ENCODE measurements around the gene APLP2.
"Not testable (repeated sequence)": the region's sequence is repeated elsewhere in the genome, so short reads cannot be mapped to it uniquely, and the experiment has no call there.

Gene APLP2

DNA sequence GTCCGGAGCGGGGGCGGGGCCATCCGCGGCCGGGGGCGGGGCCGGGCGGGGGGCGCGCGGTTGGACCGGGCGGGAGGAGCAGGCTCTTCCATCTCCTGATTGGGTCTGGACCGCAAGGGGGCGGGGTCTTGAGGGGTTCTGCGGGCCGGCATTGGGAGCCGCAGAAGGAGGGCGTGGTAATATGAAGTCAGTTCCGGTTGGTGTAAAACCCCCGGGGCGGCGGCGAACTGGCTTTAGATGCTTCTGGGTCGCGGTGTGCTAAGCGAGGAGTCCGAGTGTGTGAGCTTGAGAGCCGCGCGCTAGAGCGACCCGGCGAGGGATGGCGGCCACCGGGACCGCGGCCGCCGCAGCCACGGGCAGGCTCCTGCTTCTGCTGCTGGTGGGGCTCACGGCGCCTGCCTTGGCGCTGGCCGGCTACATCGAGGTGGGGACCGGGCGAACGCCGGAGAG is at the start of gene APLP2:
TSS of gene APLP2 (plus strand) at position 236 of the 450 bp plus-strand sequence. CDS start at position 320, 84 bp downstream.
- peak; percentile 98 for DNase-seq

DNA sequence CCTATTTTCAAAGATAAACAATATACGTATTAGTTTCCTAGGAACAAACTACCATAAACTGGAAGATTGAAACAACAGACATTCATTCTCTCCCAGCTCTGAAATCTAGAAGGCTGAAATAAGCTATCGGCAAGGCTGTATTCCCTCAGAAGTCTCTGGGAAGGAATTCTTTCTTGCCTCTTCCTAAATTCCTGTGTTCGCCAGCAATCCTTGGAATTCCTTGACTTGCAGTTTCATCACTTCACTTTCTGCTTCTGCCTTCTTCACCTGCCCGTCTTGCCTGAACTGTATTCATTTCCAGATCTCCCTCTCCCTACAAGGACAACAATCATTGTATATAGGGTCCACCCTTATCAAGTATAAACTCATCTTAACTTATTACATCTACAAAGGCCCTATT is 49.4 kb upstream of the APLP2 start:
- DNase-seq = no peak

GRCh38 chr11:130021606-130022005 is 48.1 kb upstream of the APLP2 start:
- not testable (repeated sequence) for DNase-seq

DNA sequence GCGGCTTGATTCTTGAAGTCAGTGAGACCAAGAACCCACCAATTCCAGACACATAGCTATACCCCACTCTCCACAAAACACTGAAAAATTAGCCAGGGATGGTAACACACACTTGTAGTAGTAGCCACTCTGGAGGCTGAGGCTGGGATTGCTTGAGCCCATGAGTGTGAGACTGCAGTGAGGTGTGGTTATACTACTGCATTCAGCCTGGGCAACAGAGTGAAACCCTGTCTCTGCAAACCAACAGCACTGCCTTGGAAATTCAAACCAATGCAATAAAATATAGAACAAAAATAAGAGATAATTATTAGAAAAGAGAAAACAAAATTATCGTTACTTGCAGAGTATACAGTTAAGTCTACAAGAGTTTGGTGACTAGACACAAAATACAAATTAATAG is 46.9 kb upstream of the APLP2 start:
- DNase-seq = no peak

GRCh38 chr11:130023204-130023603 is 46.5 kb upstream of the APLP2 start:
- no peak for DNase-seq

DNA sequence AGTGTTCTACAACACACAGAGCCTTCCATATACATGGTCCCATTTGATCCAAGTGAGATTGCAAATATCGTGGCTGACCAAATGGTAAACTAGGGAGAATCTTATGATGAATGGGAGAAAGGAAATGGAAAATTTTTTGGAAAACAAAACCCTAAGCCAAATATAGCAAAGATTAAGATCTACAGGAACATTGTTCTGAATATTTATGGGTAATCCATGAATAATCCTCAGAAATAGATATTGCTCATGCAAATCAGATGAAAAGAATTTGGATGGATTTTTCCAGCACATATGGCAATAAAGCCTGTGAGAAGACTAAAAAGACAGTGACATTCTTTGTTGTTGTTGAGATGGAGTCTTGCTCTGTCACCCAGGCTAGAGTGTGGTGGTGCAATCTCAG is 45.3 kb upstream of the APLP2 start:
- no peak for DNase-seq

GRCh38 chr11:130025371-130025770 is 44.3 kb upstream of the APLP2 start:
- DNase-seq = no peak

DNA sequence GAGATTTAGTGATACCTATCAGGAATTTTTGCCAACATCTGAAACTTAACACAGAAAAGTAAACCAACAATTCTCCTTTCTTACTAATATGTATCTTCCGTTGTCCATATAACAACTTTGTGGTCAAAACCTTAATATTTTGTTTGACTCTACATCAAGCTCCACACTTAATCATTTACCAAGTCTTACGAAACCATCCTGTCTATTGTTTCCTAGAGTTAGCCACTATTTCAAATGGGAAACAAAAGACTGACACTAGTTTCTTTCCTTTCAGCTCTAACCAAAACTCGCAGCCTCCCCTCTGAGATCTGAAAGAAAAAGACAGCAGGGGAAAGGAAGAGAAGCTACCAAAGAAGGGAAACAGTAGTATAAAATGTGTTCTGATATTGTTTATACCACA is 40.6 kb upstream of the APLP2 start:
- DNase-seq = no peak

GRCh38 chr11:130031056-130031455 is 38.6 kb upstream of the APLP2 start:
- no peak for DNase-seq

- DNase-seq = no peak
Observed at GRCh38 chr11:130031945-130032344, 37.7 kb upstream of the APLP2 start.

- DNase-seq = no peak
Observed at GRCh38 chr11:130032931-130033330, 36.8 kb upstream of the APLP2 start.

DNA sequence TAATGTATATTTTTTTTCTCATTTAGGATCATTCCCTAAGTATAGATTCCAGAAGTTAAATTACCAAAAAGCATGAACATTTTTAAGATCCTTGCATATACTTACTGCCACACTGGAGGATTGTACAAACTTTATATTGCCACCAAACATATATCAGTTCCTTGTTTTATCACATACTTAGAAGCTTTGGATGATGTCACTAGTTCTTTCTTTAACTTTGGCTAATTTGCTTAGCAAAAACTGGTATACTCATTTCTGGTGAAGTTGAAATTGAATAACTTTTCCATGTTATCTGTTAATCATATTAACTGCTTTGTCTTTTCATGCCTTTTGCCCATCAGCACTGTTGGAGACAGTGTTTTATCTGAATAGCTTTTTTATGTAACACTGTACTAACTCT is 35.5 kb upstream of the APLP2 start:
- no peak for DNase-seq

- no peak for DNase-seq
Observed at GRCh38 chr11:130037058-130037457, 32.6 kb upstream of the APLP2 start.

- DNase-seq = no peak
Observed at GRCh38 chr11:130037881-130038585, 31.7 kb upstream of the APLP2 start.

DNA sequence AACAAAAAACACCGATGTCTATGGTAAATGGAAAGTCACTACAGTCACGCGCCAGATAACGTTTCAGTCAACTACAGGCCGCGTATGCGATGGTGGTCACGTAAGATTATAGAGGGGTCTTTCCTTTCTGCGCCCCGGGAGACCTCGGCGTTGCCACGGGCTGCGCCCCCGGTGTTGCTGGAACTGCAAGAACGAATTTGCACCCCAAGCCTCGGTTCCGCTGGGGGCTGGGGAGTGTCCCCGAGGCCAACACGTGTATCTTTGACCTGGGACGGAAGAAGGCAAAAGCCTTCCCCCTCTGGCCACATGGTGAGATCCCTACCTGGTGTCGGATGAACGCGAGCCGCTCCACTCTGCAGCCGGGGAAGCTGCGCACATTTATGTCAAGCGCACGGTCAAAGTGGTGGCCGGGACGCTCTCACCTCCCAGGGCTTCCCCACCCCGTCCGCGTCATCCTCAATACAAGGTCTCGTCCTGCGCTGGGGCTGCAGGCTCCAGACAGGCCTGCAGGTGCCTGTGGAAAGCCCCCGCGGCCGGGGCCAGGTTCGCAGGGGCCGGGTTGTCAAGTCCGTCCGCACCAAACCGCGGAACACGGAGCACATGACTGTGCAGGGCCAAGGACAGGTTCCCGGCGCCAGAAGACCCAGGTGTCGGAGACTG is 29.3 kb upstream of the APLP2 start:
- DNase-seq = no peak

DNA sequence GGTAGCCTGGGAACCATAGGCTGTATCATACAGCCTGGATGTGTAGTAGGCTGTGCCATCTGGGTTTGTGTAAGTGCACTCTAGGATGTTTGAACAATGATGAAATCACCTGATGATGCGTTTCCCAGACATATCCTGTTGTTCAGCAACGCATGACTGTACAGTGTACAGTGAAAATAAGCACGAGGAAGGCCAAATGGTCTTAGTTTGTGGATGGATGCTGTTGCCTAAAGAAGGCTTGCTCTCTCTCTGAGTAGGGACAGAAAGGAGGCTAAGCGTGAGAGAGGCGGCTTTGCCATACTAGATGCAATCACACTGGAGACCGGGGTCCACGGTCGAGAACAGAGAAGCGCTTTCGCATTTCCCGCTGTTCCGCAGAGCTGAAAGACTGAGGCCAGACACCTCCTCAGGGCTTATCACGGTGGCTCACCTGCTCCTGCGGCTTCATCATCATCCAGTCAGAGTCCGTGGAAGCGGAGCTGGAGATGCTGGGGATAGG is 27.6 kb upstream of the APLP2 start:
- DNase-seq = no peak

GRCh38 chr11:130043575-130043974 is 26.1 kb upstream of the APLP2 start:
- no peak for DNase-seq

- DNase-seq = no peak
Observed at GRCh38 chr11:130047141-130047540, 22.6 kb upstream of the APLP2 start.

- DNase-seq = no peak
Observed at GRCh38 chr11:130049328-130049771, 20.3 kb upstream of the APLP2 start.

DNA sequence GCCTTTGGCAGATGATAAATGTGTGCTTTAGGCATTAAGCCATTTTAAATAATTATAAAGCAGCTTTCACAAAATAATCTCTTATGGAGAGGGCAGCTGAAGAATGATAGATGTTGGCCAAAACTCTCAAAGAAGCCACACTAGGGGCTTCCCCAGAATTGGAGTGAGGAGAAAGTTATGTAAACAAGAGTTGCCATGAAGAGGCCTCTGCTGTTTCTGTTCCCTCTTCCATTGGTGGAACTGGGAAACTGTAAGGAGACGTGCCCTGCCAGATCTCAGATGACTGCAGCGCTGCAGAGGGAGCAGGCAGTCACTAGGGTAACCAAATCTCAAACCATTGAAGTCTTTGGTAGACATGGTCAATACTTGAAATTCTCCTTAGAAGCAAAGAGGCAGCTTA is 19.4 kb upstream of the APLP2 start:
- no peak for DNase-seq

- DNase-seq = no peak
Observed at GRCh38 chr11:130051082-130051481, 18.6 kb upstream of the APLP2 start.

- DNase-seq = no peak
Observed at GRCh38 chr11:130052567-130052966, 17.1 kb upstream of the APLP2 start.

- no peak for DNase-seq
Observed at GRCh38 chr11:130054966-130055365, 14.7 kb upstream of the APLP2 start.

GRCh38 chr11:130055617-130056016 is 14.1 kb upstream of the APLP2 start:
- no peak for DNase-seq
